Adrenal gland (tissue), 5 donors: ENCODE data around the gene LRP2BP.

ENCODE experiments used
- CTCF ChIP-seq, 6 experiments: fragments of 450-650 bp in 4 of 6; fragments of 200-600 bp in 2 of 6; sonication (generic) in 1 of 6; IDR thresholded peaks; 1 replicate in 5 of 6; 2 replicates in 1 of 6; pipeline versions ENCODE4 v1.5.1 to v1.8.0; 2016 to 2021; ENCODE audit warnings: antibody characterized with exemption in 6 of 6, mild to moderate bottlenecking in 2 of 6, moderate library complexity in 1 of 6
- POLR2A ChIP-seq, 2 donors: fragments of 450-650 bp; IDR thresholded peaks; one replicate each; pipeline ENCODE4 v1.6.1; 2017; ENCODE audit warnings: antibody characterized with exemption in 2 of 2, mild to moderate bottlenecking in 2 of 2, moderate library complexity in 1 of 2
- donor health status: DM: no; HTN: no; CAD: no.

- no peak for TF ChIP-seq CTCF (IDR thresholded peaks at IDR 0.05)
- no peak for TF ChIP-seq POLR2A (IDR thresholded peaks at IDR 0.05)
Measured at GRCh38 chr4:185394568-185395237, 1.0 kb downstream of the LRP2BP start.
